BJ (cell line): ENCODE measurements around the gene KRT27. TPM values are rescaled to one million over a fixed set of nuclear protein-coding genes. Genes with fewer than 3 reads are reported as not detected.

Source experiments
- CTCF ChIA-PET: fragments of 350-600 bp; formaldehyde crosslinking; extraction: SDS; loops from one replicate; lab custom pipeline; 2021; ENCODE audit warnings: antibody characterized with exemption, inconsistent platforms; lab: Yijun Ruan, JAX
- POLR2A ChIA-PET: fragments of 300-600 bp; sonication (Branson Sonifier 250); formaldehyde crosslinking; extraction: SDS; loops from one replicate; lab custom pipeline; 2021; ENCODE audit warnings: antibody characterized with exemption; lab: Charles Lee
- DNase-seq: peaks from one replicate; pipeline ENCODE4 v3.0.0-alpha.2; 2011; ENCODE audit warnings: low read depth
- H3K27me3 ChIP-seq: 2 replicates; pipeline ENCODE4 v1.6.0; 2011; ENCODE audit warnings: low read length; ENCODE audit not compliant: control insufficient read depth, insufficient read depth
- H3K36me3 ChIP-seq: 2 replicates; pipeline ENCODE4 v1.5.1; 2011; ENCODE audit warnings: low read length; ENCODE audit not compliant: control insufficient read depth, insufficient read depth
- H3K4me3 ChIP-seq: 2 replicates; pipeline ENCODE4 v1.5.1; 2011; ENCODE audit warnings: low read depth, mild to moderate bottlenecking, control low read depth, low read length
- CTCF ChIP-seq: IDR thresholded peaks from 2 replicates; pipeline ENCODE4 v1.5.1; 2011; ENCODE audit warnings: low read depth, mild to moderate bottlenecking, control low read depth, inconsistent platforms, low read length, moderate library complexity; ENCODE audit not compliant: insufficient read depth
- polyA plus RNA-seq: library from polyadenylated mRNA; depleted of rRNA; stranded (reverse); fragments of >200 nt; gene quantifications from 2 replicates; pipeline ENCODE4 v1.2.3, GENCODE V29; 2011

KRT27 gene
- polyA plus RNA-seq, 1 experiment, result not detected

GRCh38 chr17:40763752-40764151, 18.6 kb downstream of the KRT27 start:
- POLR2A ChIA-PET, result no interaction called here

GRCh38 chr17:40760105-40761016, 22.0 kb downstream of the KRT27 start:
- no peak for TF ChIP-seq CTCF
- CTCF ChIA-PET, result interaction anchor here (1.0 kb wide), 1 partner anchor 11 kb away, joined by 5 read pairs; no protein-coding TSS in a partner anchor
- Histone ChIP-seq H3K27me3 (no peaks in the 10 kb centered on the region), H3K36me3 (no peaks in the 10 kb centered on the region), H3K4me3 (no peak overlapping the region)
- no peak for DNase-seq
- POLR2A ChIA-PET, result no interaction called here

More at GRCh38 chr17:40763752-40764151, 18.6 kb downstream of the KRT27 start:
- no peak overlapping the region for H3K4me3 ChIP-seq
- TF ChIP-seq CTCF, result no peak
- CTCF ChIA-PET, result interaction anchor here (0.9 kb wide), 1 partner anchor 118 kb away, joined by 3 read pairs; no protein-coding TSS in a partner anchor
- no peaks in the 10 kb centered on the region; the same call in 1 of the 2 replicates for H3K27me3 ChIP-seq
- DNase-seq, result no peak
- no peaks in the 10 kb centered on the region for H3K36me3 ChIP-seq

GRCh38 chr17:40755231-40755630, 27.1 kb downstream of the KRT27 start, which contains the start of gene KRT25:
Gene KRT25 (minus strand): TSS chr17:40755331. CDS start chr17:40755271, 60 bp downstream.
- TF ChIP-seq CTCF, result no peak
- CTCF ChIA-PET, result no interaction called here
- H3K4me3 ChIP-seq, result no peak within 1 kb of the TSS
- H3K27me3 ChIP-seq, result peaks cover 8% of the 10 kb centered on the region
- H3K36me3 ChIP-seq, result no peaks in the 10 kb centered on the region
- POLR2A ChIA-PET, result no interaction called here
- DNase-seq, result no peak

- ChIA-PET CTCF (no interaction called here), POLR2A (no interaction called here)
- peaks cover 8% of the 10 kb centered on the region for H3K27me3 ChIP-seq
- DNase-seq, result no peak
- TF ChIP-seq CTCF, result no peak
- no peak overlapping the region for H3K4me3 ChIP-seq
- H3K36me3 ChIP-seq, result no peaks in the 10 kb centered on the region
Observed at GRCh38 chr17:40753804-40754203, 28.5 kb downstream of the KRT27 start.

- POLR2A ChIA-PET, result no interaction called here
- no peaks in the 10 kb centered on the region for H3K36me3 ChIP-seq
- no peak for DNase-seq
- no peak overlapping the region for H3K4me3 ChIP-seq
- no peak for TF ChIP-seq CTCF
- CTCF ChIA-PET, result interaction anchor here (0.9 kb wide), 1 partner anchor 42 kb away, joined by 3 read pairs; no protein-coding TSS in a partner anchor
- H3K27me3 ChIP-seq, result peaks cover 10% of the 10 kb centered on the region
Observed at GRCh38 chr17:40751065-40751464, 31.3 kb downstream of the KRT27 start.
